IMR-90 (cell line): ENCODE measurements around the gene GABBR2. TPM values are rescaled to one million over a fixed set of nuclear protein-coding genes. Genes with fewer than 3 reads are reported as not detected.
A peak's percentile ranks its signal among the peaks of the same experiment; 100 is the strongest.

Experiments used
- ATAC-seq: fragments of 200-7000 bp; cut with Tn5 transposase; 2 replicates; pipeline ENCODE4 v1.9.1; 2020; ENCODE audit warnings: low read depth, mild to moderate bottlenecking, moderate library complexity
- BruUV-seq: library from RNA; stranded (reverse); fragments of 400-500 nt; replicated peaks from 2 replicates; lab custom pipeline; 2021; lab: Mats Ljungman, UMichigan
- CTCF ChIA-PET: fragments of 300-600 bp; formaldehyde crosslinking; extraction: SDS; loops from one replicate; lab custom pipeline; 2021; ENCODE audit warnings: antibody characterized with exemption; lab: Yijun Ruan, JAX
- POLR2A ChIA-PET: fragments of 300-600 bp; sonication (Branson Sonifier 250); formaldehyde crosslinking; loops from one replicate; lab custom pipeline; 2022; ENCODE audit warnings: antibody characterized with exemption; ENCODE audit not compliant: unreplicated experiment; lab: Charles Lee
- DNase-seq: peaks from one replicate; pipeline ENCODE4 v3.0.0; 2013
- H2AFZ ChIP-seq: replicated peaks from 2 replicates; pipeline ENCODE3; 2013; ENCODE audit warnings: low read length, mild to moderate bottlenecking; ENCODE audit not compliant: poor library complexity
- H2AK5ac ChIP-seq: 2 replicates; pipeline ENCODE4 v1.6.1; 2013; ENCODE audit warnings: low read depth, low read length, inconsistent platforms
- H2AK9ac ChIP-seq: replicated peaks from 2 replicates; pipeline ENCODE3; 2013; ENCODE audit warnings: mild to moderate bottlenecking, low read depth, low read length, moderate library complexity; ENCODE audit not compliant: poor library complexity
- H2BK120ac ChIP-seq: 2 replicates; pipeline ENCODE4 v1.6.1; 2013; ENCODE audit warnings: low read depth, low read length, inconsistent platforms
- H2BK15ac ChIP-seq: 3 replicates; pipeline ENCODE4 v1.6.1; 2013; ENCODE audit warnings: low read depth, low read length, inconsistent platforms
- H2BK20ac ChIP-seq: 2 replicates; pipeline ENCODE4 v1.6.1; 2013; ENCODE audit warnings: low read depth, mild to moderate bottlenecking, inconsistent platforms, low read length, moderate library complexity
- H2BK5ac ChIP-seq: 2 replicates; pipeline ENCODE4 v1.6.1; 2013; ENCODE audit warnings: mild to moderate bottlenecking, low read depth, low read length, inconsistent platforms; ENCODE audit not compliant: poor library complexity, severe bottlenecking
- H3K14ac ChIP-seq: replicated peaks from 2 replicates; pipeline ENCODE4 v1.6.1; 2013; ENCODE audit warnings: low read depth, low read length, inconsistent platforms
- H3K18ac ChIP-seq: 2 replicates; pipeline ENCODE4 v1.6.1; 2013; ENCODE audit warnings: low read depth, low read length, control low read depth
- H3K23ac ChIP-seq: 2 replicates; pipeline ENCODE4 v1.6.1; 2013; ENCODE audit warnings: low read depth, low read length, inconsistent platforms
- H3K27ac ChIP-seq: 2 replicates; pipeline ENCODE4 v1.5.1; 2013; ENCODE audit warnings: mild to moderate bottlenecking, control low read depth, low read length; ENCODE audit not compliant: insufficient read depth
- H3K27me3 ChIP-seq: 2 replicates; pipeline ENCODE4 v1.6.1; 2013; ENCODE audit warnings: low read length; ENCODE audit not compliant: control insufficient read depth, insufficient read depth
- H3K36me3 ChIP-seq: 2 replicates; pipeline ENCODE4 v1.6.1; 2013; ENCODE audit warnings: low read length, mixed read lengths; ENCODE audit not compliant: control insufficient read depth, insufficient read depth
- H3K4ac ChIP-seq: 2 replicates; pipeline ENCODE4 v1.6.1; 2013; ENCODE audit warnings: low read depth, low read length, inconsistent platforms
- H3K4me1 ChIP-seq: 2 replicates; pipeline ENCODE4 v1.6.1; 2013; ENCODE audit warnings: low read length, mixed read lengths; ENCODE audit not compliant: control insufficient read depth, insufficient read depth
- H3K4me2 ChIP-seq: 2 replicates; pipeline ENCODE4 v1.6.1; 2013; ENCODE audit warnings: low read depth, mild to moderate bottlenecking, control low read depth, low read length, moderate library complexity
- H3K4me3 ChIP-seq: 2 replicates; pipeline ENCODE4 v1.5.1; 2013; ENCODE audit warnings: low read depth, mild to moderate bottlenecking, control low read depth, low read length, moderate library complexity; ENCODE audit not compliant: insufficient read depth
- H3K56ac ChIP-seq: 2 replicates; pipeline ENCODE4 v1.6.1; 2013; ENCODE audit warnings: low read length, inconsistent platforms; ENCODE audit not compliant: insufficient read depth; ENCODE audit errors: extremely low read depth
- H3K79me1 ChIP-seq, 2 experiments: 2 replicates each; pipeline ENCODE4 v1.6.1; 2013; ENCODE audit warnings: low read length in 2 of 2, inconsistent platforms in 1 of 2, low read depth in 1 of 2
- H3K9ac ChIP-seq: 2 replicates; pipeline ENCODE4 v1.6.1; 2013; ENCODE audit warnings: low read depth, low read length, control low read depth
- H3K9me1 ChIP-seq: 2 replicates; pipeline ENCODE4 v1.6.1; 2013; ENCODE audit warnings: low read length, inconsistent platforms; ENCODE audit not compliant: insufficient read depth
- H3K9me3 ChIP-seq: 2 replicates; pipeline ENCODE4 v1.6.1; 2013; ENCODE audit warnings: low read length; ENCODE audit not compliant: control insufficient read depth, insufficient read depth
- H4K20me1 ChIP-seq: 2 replicates; pipeline ENCODE4 v1.6.1; 2013; ENCODE audit warnings: low read length, inconsistent platforms; ENCODE audit not compliant: insufficient read depth
- H4K5ac ChIP-seq: 2 replicates; pipeline ENCODE4 v1.6.1; 2013; ENCODE audit warnings: mild to moderate bottlenecking, low read depth, low read length, control low read depth
- H4K8ac ChIP-seq, 2 experiments: 2 replicates each; pipeline ENCODE4 v1.6.1; 2013; ENCODE audit warnings: low read depth in 2 of 2, low read length in 2 of 2, control low read depth in 1 of 2, inconsistent platforms in 1 of 2
- H4K91ac ChIP-seq: 2 replicates; pipeline ENCODE4 v1.6.1; 2013; ENCODE audit warnings: low read depth, low read length, inconsistent platforms; ENCODE audit not compliant: insufficient read depth
- BHLHE40 ChIP-seq: fragments of 150-350 bp; IDR thresholded peaks from 2 replicates; pipeline ENCODE4 v1.6.1; 2016; ENCODE audit warnings: mild to moderate bottlenecking, low read depth, low read length
- CEBPB ChIP-seq: IDR thresholded peaks from 2 replicates; pipeline ENCODE4 v1.6.1; 2012; ENCODE audit warnings: low read depth, low read length, improper control_type of control experiment
- CHD1 ChIP-seq: IDR thresholded peaks from 2 replicates; pipeline ENCODE4 v1.6.1; 2012; ENCODE audit warnings: low read depth, low read length, improper control_type of control experiment
- CTCF ChIP-seq: conservative IDR thresholded peaks from 2 replicates; pipeline ENCODE4 v1.5.1; 2012; ENCODE audit warnings: mild to moderate bottlenecking, low read depth, low read length, improper control_type of control experiment
- ELK1 ChIP-seq: fragments of 150-350 bp; IDR thresholded peaks from 2 replicates; pipeline ENCODE4 v1.6.1; 2016; ENCODE audit warnings: low read depth, mild to moderate bottlenecking, low read length, moderate library complexity, borderline replicate concordance
- FOS ChIP-seq: fragments of 150-350 bp; IDR thresholded peaks from 2 replicates; pipeline ENCODE4 v1.6.1; 2016; ENCODE audit warnings: low read depth, low read length
- MAFK ChIP-seq: IDR thresholded peaks from 2 replicates; pipeline ENCODE4 v1.6.1; 2012; ENCODE audit warnings: low read depth, low read length, improper control_type of control experiment
- MAZ ChIP-seq: IDR thresholded peaks from 2 replicates; pipeline ENCODE4 v1.6.1; 2012; ENCODE audit warnings: low read depth, mild to moderate bottlenecking, low read length, improper control_type of control experiment, moderate library complexity, borderline replicate concordance
- MXI1 ChIP-seq: IDR thresholded peaks from 2 replicates; pipeline ENCODE4 v1.6.1; 2012; ENCODE audit warnings: low read depth, mild to moderate bottlenecking, low read length, moderate library complexity, borderline replicate concordance
- NFE2L2 ChIP-seq: fragments of 150-350 bp; IDR thresholded peaks from 2 replicates; pipeline ENCODE4 v1.6.1; 2016; ENCODE audit warnings: low read depth, mild to moderate bottlenecking, low read length
- POLR2A ChIP-seq: IDR thresholded peaks from 2 replicates; pipeline ENCODE4 v1.6.1; 2012; ENCODE audit warnings: mild to moderate bottlenecking, low read depth, low read length
- RAD21 ChIP-seq: IDR thresholded peaks from 2 replicates; pipeline ENCODE4 v1.6.1; 2012; ENCODE audit warnings: low read length, improper control_type of control experiment
- RCOR1 ChIP-seq: IDR thresholded peaks from 2 replicates; pipeline ENCODE4 v1.6.1; 2012; ENCODE audit warnings: mild to moderate bottlenecking, low read length, improper control_type of control experiment; ENCODE audit not compliant: insufficient replicate concordance
- RFX5 ChIP-seq: IDR thresholded peaks from 2 replicates; pipeline ENCODE4 v1.8.0; 2012; ENCODE audit warnings: low read depth, mild to moderate bottlenecking, low read length, moderate library complexity
- SMC3 ChIP-seq: fragments of 150-350 bp; IDR thresholded peaks from 2 replicates; pipeline ENCODE4 v1.6.1; 2016; ENCODE audit warnings: low read depth, mild to moderate bottlenecking, antibody characterized with exemption, low read length, moderate library complexity
- USF2 ChIP-seq: fragments of 150-350 bp; IDR thresholded peaks from 2 replicates; pipeline ENCODE4 v1.6.1; 2017; ENCODE audit warnings: mild to moderate bottlenecking, antibody characterized with exemption, low read length, low read depth
- WGBS, 2 experiments: methylation state at CpG; one replicate each; pipeline versions ENCODE4 v1.1.5 to v1.1.7; 2013; ENCODE audit warnings: missing lambda C conversion rate in 2 of 2; ENCODE audit not compliant: insufficient read length in 1 of 2; ENCODE audit errors: extremely low coverage in 2 of 2; 5-methylcytosine and 5-hydroxymethylcytosine counted together
- dilution Hi-C: fragments of 300-500 bp; cut with HindIII; formaldehyde crosslinking; loops from one replicate; pipeline ENCODE4 v1.14.3; 2018; ENCODE audit warnings: low sequenced_read_pairs; ENCODE audit not compliant: unreplicated experiment
- in situ Hi-C: fragments of 300-500 bp; cut with MboI; formaldehyde crosslinking; loops from 3 replicates; pipeline ENCODE4 v1.14.3; 2019; ENCODE audit warnings: low sequenced_read_pairs, inconsistent platforms, mixed read lengths
- intact Hi-C: fragments of 100-400 bp; cut with micrococcal nuclease; formaldehyde crosslinking; loops from 2 replicates; pipeline ENCODE4 v1.10.0; 2022
- polyA plus RNA-seq, 3 experiments: library from polyadenylated mRNA; depleted of rRNA; stranded (reverse); fragments of >200 nt; gene quantifications; 2 replicates each; pipeline ENCODE4 v1.2.3, GENCODE V29; 2012; ENCODE audit warnings: low replicate concordance in 1 of 3
- total RNA-seq: library from RNA; depleted of rRNA; stranded (reverse); fragments of >200 nt; gene quantifications from 2 replicates; pipeline ENCODE4 v1.2.3, GENCODE V29; 2012

The GABBR2 gene
- total and polyA plus RNA-seq, 2 of the 4 experiments (the other 2 are of a cell fraction) = 14.2 to 20.3 TPM

- no CpG with 5 or more reads among the region's 2 CpGs for WGBS, 2 experiments
- in situ Hi-C loops = no loop called here
Observed at GRCh38 chr9:98547606-98548005, 161.1 kb downstream of the GABBR2 start.

More at GRCh38 chr9:98547606-98548005, 161.1 kb downstream of the GABBR2 start:
- ATAC-seq (no peak), DNase-seq (no peak)
- Histone ChIP-seq H4K91ac (no peak overlapping the region), H2BK20ac (no peak overlapping the region), H2BK15ac (no peak overlapping the region), H3K56ac (no peak overlapping the region), H3K14ac (no peak overlapping the region), H3K79me1 (peaks cover 4 to 19% of the 10 kb centered on the region in 2 experiments; a peak in 3 of 4 replicates), H2BK120ac (no peak overlapping the region), H2BK5ac (peak overlapping the region; percentile 10), H3K9ac (no peak overlapping the region), H4K8ac (no peak overlapping the region), H3K18ac (no peak overlapping the region), H2AK9ac (no peak overlapping the region), H3K4ac (no peak overlapping the region; the same call in 1 of the 2 replicates), H3K36me3 (no peaks in the 10 kb centered on the region), H3K23ac (no peak overlapping the region), H2AFZ (no peak overlapping the region), H4K5ac (no peak overlapping the region), H3K4me3 (no peak overlapping the region), H3K27me3 (no peaks in the 10 kb centered on the region), H3K4me2 (no peak overlapping the region), H2AK5ac (no peak overlapping the region), H4K20me1 (peaks cover 3% of the 10 kb centered on the region; the same call in 1 of the 2 replicates), H3K9me3 (no peaks in the 10 kb centered on the region), H3K4me1 (peaks cover 21% of the 10 kb centered on the region), H3K9me1 (peaks cover 17% of the 10 kb centered on the region), H3K27ac (no peak overlapping the region)
- POLR2A ChIA-PET = no interaction called here
- dilution Hi-C loops (no loop called here), intact Hi-C loops (no loop called here)
- CTCF ChIA-PET = no interaction called here
- TF ChIP-seq ELK1 (no peak), MAFK (no peak), RFX5 (no peak), CTCF (no peak), NFE2L2 (no peak), SMC3 (no peak), USF2 (no peak), POLR2A (no peak), RAD21 (no peak), MXI1 (no peak), RCOR1 (no peak), FOS (no peak), CHD1 (no peak), BHLHE40 (no peak), CEBPB (no peak), MAZ (no peak)
- no TSS peak for BruUV-seq
